Mesendoderm (in vitro differentiated cells): ENCODE measurements around the gene OCA2.

Source experiments
- DNase-seq: peaks from one replicate; pipeline ENCODE4 v3.0.0; 2013
- H2AK5ac ChIP-seq: 2 replicates; pipeline ENCODE4 v1.6.1; 2013; ENCODE audit warnings: low read length, inconsistent platforms
- H2BK120ac ChIP-seq: 2 replicates; pipeline ENCODE4 v1.6.1; 2013; ENCODE audit warnings: low read depth, mild to moderate bottlenecking, low read length, moderate library complexity, mixed read lengths
- H2BK15ac ChIP-seq: replicated peaks from 2 replicates; pipeline ENCODE4 v1.6.1; 2013; ENCODE audit warnings: low read depth, mild to moderate bottlenecking, moderate library complexity
- H2BK5ac ChIP-seq: 2 replicates; pipeline ENCODE4 v1.6.1; 2013; ENCODE audit warnings: low read length, inconsistent platforms
- H3K18ac ChIP-seq: 2 replicates; pipeline ENCODE4 v1.6.1; 2013; ENCODE audit warnings: mild to moderate bottlenecking, low read length, mixed read lengths
- H3K23ac ChIP-seq: one replicate; pipeline ENCODE4 v1.6.1; 2013; ENCODE audit warnings: low read length
- H3K27ac ChIP-seq: 2 replicates; pipeline ENCODE4 v1.5.1; 2013; ENCODE audit warnings: low read depth, mild to moderate bottlenecking, inconsistent platforms, low read length, moderate library complexity
- H3K27me3 ChIP-seq: 2 replicates; pipeline ENCODE4 v1.6.1; 2013; ENCODE audit warnings: low read length, control low read depth, mild to moderate bottlenecking, inconsistent platforms; ENCODE audit not compliant: insufficient read depth, poor library complexity
- H3K36me3 ChIP-seq: 2 replicates; pipeline ENCODE4 v1.6.1; 2013; ENCODE audit warnings: low read length, inconsistent platforms; ENCODE audit not compliant: control insufficient read depth, insufficient read depth
- H3K4ac ChIP-seq: one replicate; pipeline ENCODE4 v1.6.1; 2013; ENCODE audit warnings: low read depth, mild to moderate bottlenecking, low read length, moderate library complexity
- H3K4me1 ChIP-seq: 2 replicates; pipeline ENCODE4 v1.6.1; 2013; ENCODE audit warnings: low read depth, low read length, inconsistent platforms; ENCODE audit not compliant: control insufficient read depth
- H3K4me2 ChIP-seq: 2 replicates; pipeline ENCODE4 v1.6.1; 2013; ENCODE audit warnings: low read length
- H3K4me3 ChIP-seq: 2 replicates; pipeline ENCODE4 v1.5.1; 2013; ENCODE audit warnings: mild to moderate bottlenecking, low read length
- H3K56ac ChIP-seq: one replicate; pipeline ENCODE4 v1.6.1; 2013; ENCODE audit warnings: low read length
- H3K79me1 ChIP-seq: 2 replicates; pipeline ENCODE4 v1.6.1; 2013; ENCODE audit warnings: low read length, inconsistent platforms
- H3K79me2 ChIP-seq: 2 replicates; pipeline ENCODE4 v1.6.1; 2013; ENCODE audit warnings: mild to moderate bottlenecking, low read length; ENCODE audit not compliant: control insufficient read depth, insufficient read depth
- H3K9ac ChIP-seq: 2 replicates; pipeline ENCODE4 v1.6.1; 2013; ENCODE audit warnings: low read length, inconsistent platforms
- H4K5ac ChIP-seq: one replicate; pipeline ENCODE4 v1.6.1; 2013; ENCODE audit warnings: low read length
- H4K8ac ChIP-seq: one replicate; pipeline ENCODE4 v1.6.1; 2013; ENCODE audit warnings: low read depth, mild to moderate bottlenecking, control low read depth, low read length, moderate library complexity
- WGBS: extraction: QIAGEN DNeasy Blood & Tissue Kit; methylation state at CpG from one replicate; pipeline ENCODE4 v1.1.7; 2013; ENCODE audit warnings: low lambda C conversion rate, missing lambda C conversion rate; ENCODE audit not compliant: insufficient coverage; ENCODE audit errors: extremely low coverage; 5-methylcytosine and 5-hydroxymethylcytosine counted together

Gene OCA2

DNA sequence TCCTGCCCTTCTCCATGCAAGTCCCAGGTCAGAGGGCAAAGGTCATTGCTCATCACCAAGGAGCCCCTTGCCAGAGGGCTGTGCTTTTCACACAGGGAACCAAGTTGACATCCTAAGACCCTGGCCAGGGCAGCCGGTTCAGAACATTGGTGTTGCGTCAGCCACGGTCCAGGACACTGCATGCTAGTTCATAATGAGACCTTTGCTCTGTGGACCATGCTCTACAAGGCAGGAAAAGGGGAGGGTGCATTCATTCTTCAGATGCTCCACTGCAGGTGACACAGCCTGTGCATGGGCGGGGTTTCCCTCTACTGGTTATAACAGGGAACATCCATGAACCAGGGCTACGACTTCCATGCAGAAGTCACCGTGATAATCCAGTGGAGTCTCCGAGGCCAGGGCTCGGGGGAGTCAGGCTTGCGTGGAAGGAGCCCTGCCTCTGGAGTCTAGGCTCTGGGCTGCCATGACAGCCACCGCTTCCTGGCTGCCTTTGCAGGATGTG, 81.6 kb downstream of the OCA2 start:
- no peak overlapping the region for H3K18ac ChIP-seq
- H3K4ac ChIP-seq, result no peak overlapping the region
- H3K27me3 ChIP-seq, result no peaks in the 10 kb centered on the region
- H3K4me3 ChIP-seq, result no peak overlapping the region
- H3K56ac ChIP-seq, result no peak overlapping the region
- H2AK5ac ChIP-seq, result no peak overlapping the region
- no peak overlapping the region for H3K27ac ChIP-seq
- no peak overlapping the region for H2BK15ac ChIP-seq
- WGBS, result no CpG with 5 or more reads among the region's 10 CpGs
- H3K79me2 ChIP-seq, result no peaks in the 10 kb centered on the region
- H2BK5ac ChIP-seq, result no peak overlapping the region
- no peaks in the 10 kb centered on the region for H3K36me3 ChIP-seq
- no peak overlapping the region for H2BK120ac ChIP-seq
- H3K4me1 ChIP-seq, result peaks cover 3% of the 10 kb centered on the region
- no peak overlapping the region for H3K9ac ChIP-seq
- no peak overlapping the region for H4K5ac ChIP-seq
- H3K4me2 ChIP-seq, result no peak overlapping the region
- H4K8ac ChIP-seq, result no peak overlapping the region
- no peaks in the 10 kb centered on the region for H3K79me1 ChIP-seq
- DNase-seq, result peak; percentile 46
- no peak overlapping the region for H3K23ac ChIP-seq

DNA sequence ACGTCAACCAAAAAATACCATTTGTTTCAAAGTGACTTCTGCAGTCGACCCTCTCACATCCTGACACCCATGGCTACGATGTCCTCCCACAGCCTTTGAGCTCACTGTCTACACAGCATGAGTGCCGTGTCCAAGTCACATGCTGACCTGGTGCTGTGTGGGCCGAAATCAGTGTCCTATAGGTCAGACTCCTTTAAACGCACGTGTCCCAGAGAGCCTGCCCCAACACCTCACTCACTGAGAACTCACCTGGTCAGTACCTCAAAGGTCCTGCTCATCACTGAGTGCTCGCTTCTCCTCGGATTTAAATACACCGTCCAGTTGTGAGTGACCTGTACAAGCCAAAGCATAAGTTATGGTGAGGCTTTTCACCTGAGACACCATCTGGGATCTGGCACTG, 83.3 kb downstream of the OCA2 start:
- Histone ChIP-seq H3K9ac (no peak overlapping the region), H3K4me1 (no peaks in the 10 kb centered on the region), H3K79me2 (no peaks in the 10 kb centered on the region), H3K4me2 (no peak overlapping the region), H3K56ac (no peak overlapping the region), H3K4ac (no peak overlapping the region), H2BK120ac (no peak overlapping the region), H3K23ac (no peak overlapping the region), H3K18ac (no peak overlapping the region), H3K79me1 (no peaks in the 10 kb centered on the region), H2BK5ac (no peak overlapping the region), H3K27me3 (no peaks in the 10 kb centered on the region), H3K27ac (no peak overlapping the region), H3K36me3 (no peaks in the 10 kb centered on the region), H2BK15ac (no peak overlapping the region), H2AK5ac (no peak overlapping the region), H4K8ac (no peak overlapping the region), H3K4me3 (no peak overlapping the region), H4K5ac (no peak overlapping the region)
- DNase-seq, result no peak
- no CpG with 5 or more reads among the region's 10 CpGs for WGBS

DNA sequence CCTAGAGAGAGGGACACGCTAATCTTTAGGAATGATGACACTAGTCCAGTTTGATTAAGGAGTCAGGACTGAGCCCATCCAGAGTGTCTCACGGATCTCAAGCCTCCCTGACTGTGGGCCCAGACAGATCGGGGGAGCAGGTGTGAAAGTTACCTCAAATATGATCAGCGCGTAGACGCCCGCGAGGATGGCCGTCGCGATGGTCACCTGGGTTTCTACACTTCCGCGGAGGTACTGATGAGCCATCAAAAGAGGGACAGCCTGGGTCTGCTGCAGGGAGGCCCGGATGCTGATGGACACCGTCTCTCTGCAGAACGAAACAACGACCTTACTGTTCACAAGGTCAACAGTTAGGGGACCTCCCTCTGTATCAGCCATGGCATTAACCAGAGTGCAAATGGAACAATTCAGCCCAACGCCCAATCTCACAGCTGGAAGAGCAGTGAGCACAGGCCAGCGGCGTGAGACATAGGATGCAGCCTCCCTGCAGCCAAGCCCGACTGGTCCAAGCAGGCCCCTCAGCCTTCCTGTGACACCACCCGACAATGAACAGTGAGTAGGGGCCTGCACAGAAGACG, 84.4 kb downstream of the OCA2 start:
- no peak overlapping the region for H3K4me3 ChIP-seq
- no peak overlapping the region for H3K56ac ChIP-seq
- H2BK15ac ChIP-seq, result no peak overlapping the region
- no peaks in the 10 kb centered on the region for H3K36me3 ChIP-seq
- no peaks in the 10 kb centered on the region for H3K79me2 ChIP-seq
- H3K4ac ChIP-seq, result no peak overlapping the region
- H2AK5ac ChIP-seq, result no peak overlapping the region
- no peak overlapping the region for H4K8ac ChIP-seq
- no peak overlapping the region for H2BK120ac ChIP-seq
- H3K23ac ChIP-seq, result no peak overlapping the region
- no peak overlapping the region for H3K27ac ChIP-seq
- no peak overlapping the region for H4K5ac ChIP-seq
- no peak overlapping the region for H2BK5ac ChIP-seq
- H3K9ac ChIP-seq, result no peak overlapping the region
- no peaks in the 10 kb centered on the region for H3K4me1 ChIP-seq
- DNase-seq, result no peak
- no peaks in the 10 kb centered on the region for H3K79me1 ChIP-seq
- H3K4me2 ChIP-seq, result no peak overlapping the region
- H3K27me3 ChIP-seq, result no peaks in the 10 kb centered on the region
- H3K18ac ChIP-seq, result no peak overlapping the region
- no CpG with 5 or more reads among the region's 23 CpGs for WGBS

DNA sequence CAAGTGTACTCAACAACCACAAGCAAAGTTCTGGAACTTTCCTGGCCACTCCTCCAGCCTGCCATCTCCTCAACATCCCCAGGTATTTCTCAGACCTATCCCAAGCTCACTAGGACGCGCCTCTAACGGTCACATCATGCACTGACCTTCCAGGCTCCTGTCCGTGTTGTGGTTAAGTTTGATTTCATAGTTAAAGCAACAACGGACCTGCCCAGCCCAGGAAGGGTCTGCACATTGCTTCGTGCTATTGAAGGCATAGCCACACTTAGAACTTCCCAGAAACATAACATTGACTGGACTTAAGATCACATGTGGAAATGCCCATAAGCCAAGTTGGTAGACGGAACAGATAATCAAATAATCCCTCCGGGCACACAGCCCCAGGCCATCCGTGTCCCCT, 85.1 kb downstream of the OCA2 start:
- H2BK5ac ChIP-seq, result no peak overlapping the region
- WGBS, result no CpG with 5 or more reads among the region's 9 CpGs
- no peak overlapping the region for H3K4me2 ChIP-seq
- no peak overlapping the region for H3K4me3 ChIP-seq
- H3K36me3 ChIP-seq, result no peaks in the 10 kb centered on the region
- H2BK15ac ChIP-seq, result no peak overlapping the region
- DNase-seq, result no peak
- H2AK5ac ChIP-seq, result no peak overlapping the region
- H3K4ac ChIP-seq, result no peak overlapping the region
- H3K79me2 ChIP-seq, result no peaks in the 10 kb centered on the region
- no peak overlapping the region for H4K5ac ChIP-seq
- H2BK120ac ChIP-seq, result no peak overlapping the region
- no peak overlapping the region for H4K8ac ChIP-seq
- no peak overlapping the region for H3K56ac ChIP-seq
- H3K4me1 ChIP-seq, result no peaks in the 10 kb centered on the region
- no peaks in the 10 kb centered on the region for H3K27me3 ChIP-seq
- no peaks in the 10 kb centered on the region for H3K79me1 ChIP-seq
- H3K27ac ChIP-seq, result no peak overlapping the region
- H3K18ac ChIP-seq, result no peak overlapping the region
- H3K23ac ChIP-seq, result no peak overlapping the region
- H3K9ac ChIP-seq, result no peak overlapping the region

DNA sequence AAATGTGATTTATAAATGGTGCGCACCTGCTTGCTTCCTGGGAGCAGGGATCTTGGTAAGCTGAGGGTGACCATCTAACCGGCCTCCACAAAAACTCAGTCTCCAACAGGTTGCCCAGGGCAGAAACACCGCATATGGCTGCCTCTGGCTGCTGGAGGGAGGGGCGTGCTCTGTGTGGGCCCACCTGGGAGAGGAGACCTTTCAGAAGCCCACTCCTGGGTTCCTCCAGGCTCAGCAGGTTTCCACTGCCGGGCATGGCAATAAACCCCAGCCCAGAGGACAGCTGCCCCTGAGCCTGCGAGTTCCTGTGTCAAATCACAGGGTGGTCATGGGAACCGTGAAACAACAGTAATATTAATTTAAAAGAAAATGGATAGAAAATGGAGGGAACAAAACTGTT, 85.6 kb downstream of the OCA2 start:
- no peak overlapping the region for H3K4me2 ChIP-seq
- H2AK5ac ChIP-seq, result no peak overlapping the region
- no peak overlapping the region for H3K18ac ChIP-seq
- no peaks in the 10 kb centered on the region for H3K79me1 ChIP-seq
- no CpG with 5 or more reads among the region's 7 CpGs for WGBS
- no peak overlapping the region for H2BK15ac ChIP-seq
- H3K4me3 ChIP-seq, result no peak overlapping the region
- H3K4me1 ChIP-seq, result no peaks in the 10 kb centered on the region
- no peak overlapping the region for H4K5ac ChIP-seq
- no peak overlapping the region for H4K8ac ChIP-seq
- no peak for DNase-seq
- no peaks in the 10 kb centered on the region for H3K79me2 ChIP-seq
- no peak overlapping the region for H3K56ac ChIP-seq
- no peak overlapping the region for H2BK5ac ChIP-seq
- H2BK120ac ChIP-seq, result no peak overlapping the region
- no peak overlapping the region for H3K9ac ChIP-seq
- no peak overlapping the region for H3K4ac ChIP-seq
- no peaks in the 10 kb centered on the region for H3K27me3 ChIP-seq
- H3K27ac ChIP-seq, result no peak overlapping the region
- no peak overlapping the region for H3K23ac ChIP-seq
- no peaks in the 10 kb centered on the region for H3K36me3 ChIP-seq

DNA sequence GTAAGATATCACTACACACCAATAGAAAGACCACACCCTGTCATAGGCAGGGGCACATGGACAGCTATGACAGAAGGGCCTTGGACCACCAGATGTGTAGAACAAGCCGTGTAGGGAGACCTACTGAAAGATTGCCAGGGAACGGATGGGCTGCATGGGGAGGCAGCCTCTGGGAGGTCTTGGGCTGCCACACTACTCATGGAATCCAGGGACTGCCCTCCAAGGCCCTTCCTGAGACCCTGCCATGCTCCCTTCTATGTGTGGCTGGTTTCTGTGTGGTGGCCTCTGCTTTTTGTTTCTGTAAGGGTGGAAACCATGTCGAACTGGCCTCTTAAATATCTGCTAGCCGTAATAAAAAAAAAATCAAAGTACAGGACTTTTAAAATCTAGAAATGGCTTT, 86.9 kb downstream of the OCA2 start:
- H3K4me3 ChIP-seq, result no peak overlapping the region
- no peaks in the 10 kb centered on the region for H3K79me1 ChIP-seq
- H3K4me2 ChIP-seq, result no peak overlapping the region
- no peak overlapping the region for H3K27ac ChIP-seq
- no peak overlapping the region for H2BK15ac ChIP-seq
- H3K36me3 ChIP-seq, result no peaks in the 10 kb centered on the region
- H3K4ac ChIP-seq, result no peak overlapping the region
- H2BK120ac ChIP-seq, result no peak overlapping the region
- no peak overlapping the region for H4K5ac ChIP-seq
- H3K79me2 ChIP-seq, result no peaks in the 10 kb centered on the region
- no peak overlapping the region for H2AK5ac ChIP-seq
- no peak overlapping the region for H3K23ac ChIP-seq
- H4K8ac ChIP-seq, result no peak overlapping the region
- no peak overlapping the region for H3K18ac ChIP-seq
- no peak overlapping the region for H3K56ac ChIP-seq
- WGBS, result no CpG with 5 or more reads among the region's 4 CpGs
- no peak overlapping the region for H3K9ac ChIP-seq
- H2BK5ac ChIP-seq, result no peak overlapping the region
- no peaks in the 10 kb centered on the region for H3K27me3 ChIP-seq
- DNase-seq, result no peak
- no peaks in the 10 kb centered on the region for H3K4me1 ChIP-seq
